ENCODE results near the gene LCN6.

- peak in 1 of 6 experiments; percentile 3 for TF ChIP-seq CTCF (IDR thresholded peaks at IDR 0.05)
- TF ChIP-seq POLR2A (IDR thresholded peaks at IDR 0.05), result no peak
Observed at GRCh38 chr9:136719195-136719880, 29.0 kb downstream of the LCN6 start.
